ENCODE results near the gene SLK.

Gene SLK

GRCh38 chr10:103967448-103968071 is 620 bp downstream of the SLK start:
- TF ChIP-seq, protein P1, sequence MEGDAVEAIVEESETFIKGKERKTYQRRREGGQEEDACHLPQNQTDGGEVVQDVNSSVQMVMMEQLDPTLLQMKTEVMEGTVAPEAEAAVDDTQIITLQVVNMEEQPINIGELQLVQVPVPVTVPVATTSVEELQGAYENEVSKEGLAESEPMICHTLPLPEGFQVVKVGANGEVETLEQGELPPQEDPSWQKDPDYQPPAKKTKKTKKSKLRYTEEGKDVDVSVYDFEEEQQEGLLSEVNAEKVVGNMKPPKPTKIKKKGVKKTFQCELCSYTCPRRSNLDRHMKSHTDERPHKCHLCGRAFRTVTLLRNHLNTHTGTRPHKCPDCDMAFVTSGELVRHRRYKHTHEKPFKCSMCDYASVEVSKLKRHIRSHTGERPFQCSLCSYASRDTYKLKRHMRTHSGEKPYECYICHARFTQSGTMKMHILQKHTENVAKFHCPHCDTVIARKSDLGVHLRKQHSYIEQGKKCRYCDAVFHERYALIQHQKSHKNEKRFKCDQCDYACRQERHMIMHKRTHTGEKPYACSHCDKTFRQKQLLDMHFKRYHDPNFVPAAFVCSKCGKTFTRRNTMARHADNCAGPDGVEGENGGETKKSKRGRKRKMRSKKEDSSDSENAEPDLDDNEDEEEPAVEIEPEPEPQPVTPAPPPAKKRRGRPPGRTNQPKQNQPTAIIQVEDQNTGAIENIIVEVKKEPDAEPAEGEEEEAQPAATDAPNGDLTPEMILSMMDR (IDR thresholded peaks at IDR 0.05): no peak

- TF ChIP-seq, protein P1 (IDR thresholded peaks at IDR 0.05): no peak
These were observed 1.8 kb downstream of the SLK start for GRCh38 chr10:103968441-103969391.

GRCh38 chr10:103969436-103969835 is 2.5 kb downstream of the SLK start:
- TF ChIP-seq, protein P1 (IDR thresholded peaks at IDR 0.05): no peak

- TF ChIP-seq, protein P1 (IDR thresholded peaks at IDR 0.05): no peak
These were observed 3.1 kb downstream of the SLK start for GRCh38 chr10:103969857-103970627.

GRCh38 chr10:103975169-103975568 is 8.2 kb downstream of the SLK start:
- TF ChIP-seq, protein P1 (IDR thresholded peaks at IDR 0.05): no peak

DNA sequence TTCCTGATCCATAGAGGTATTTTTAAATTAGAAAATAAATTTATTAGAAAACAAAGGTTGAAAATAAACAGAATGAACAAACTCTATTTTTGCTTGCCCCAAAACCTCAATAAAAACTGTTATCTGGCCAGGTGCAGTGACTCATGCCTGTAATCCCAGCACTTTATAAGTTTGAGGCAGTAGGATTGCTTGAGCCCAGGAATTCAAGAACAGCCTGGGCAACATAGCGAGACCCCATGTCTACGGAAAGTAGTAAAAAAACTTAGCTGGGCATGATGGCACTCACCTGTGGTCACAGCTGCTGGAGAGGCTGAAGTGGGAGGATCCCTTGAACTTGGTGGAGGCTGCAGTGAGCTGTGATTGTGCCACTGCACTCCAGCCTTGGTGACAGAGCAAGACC is 10.3 kb downstream of the SLK start:
- TF ChIP-seq, protein P1 (IDR thresholded peaks at IDR 0.05): no peak

- TF ChIP-seq, protein P1 (IDR thresholded peaks at IDR 0.05): no peak
These were observed 12.6 kb downstream of the SLK start for GRCh38 chr10:103979530-103979929.
